Body of pancreas (tissue), 4 donors: ENCODE measurements around the gene CMIP.

Experiments
- POLR2A ChIP-seq, 3 donors: fragments of 450-650 bp; IDR thresholded peaks; one replicate each; pipeline ENCODE4 v1.6.1; 2016; ENCODE audit warnings: antibody characterized with exemption in 3 of 3, mild to moderate bottlenecking in 2 of 3
- TF ChIP-seq, protein P1 (sequence below), 7 experiments: fragments of 450-650 bp in 4 of 7; fragments of 200-600 bp in 3 of 7; sonication (generic) in 3 of 7; IDR thresholded peaks; one replicate each; pipeline ENCODE4 v1.5.1; 2016 to 2019; ENCODE audit warnings: antibody characterized with exemption in 7 of 7

DNA sequence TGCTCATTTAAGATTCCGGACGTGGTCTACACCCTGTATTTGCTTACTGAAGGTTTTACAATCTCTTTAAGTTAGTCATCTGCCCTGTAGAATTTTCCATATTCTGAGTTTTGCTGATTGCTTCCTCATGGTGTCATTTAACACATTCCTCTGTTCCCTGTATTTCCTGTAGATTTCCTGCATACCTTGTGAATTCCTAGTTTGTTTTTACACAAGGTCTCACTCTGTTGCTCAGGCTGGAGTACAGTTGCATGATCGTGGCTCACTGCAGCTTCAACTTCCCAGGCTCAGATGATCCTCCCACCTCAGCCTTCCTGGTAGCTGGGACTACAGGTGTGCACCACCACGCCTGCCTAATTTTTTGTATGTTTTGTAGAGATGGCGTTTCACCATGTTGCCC is 66.8 kb downstream of the CMIP start:
- TF ChIP-seq, protein P1, sequence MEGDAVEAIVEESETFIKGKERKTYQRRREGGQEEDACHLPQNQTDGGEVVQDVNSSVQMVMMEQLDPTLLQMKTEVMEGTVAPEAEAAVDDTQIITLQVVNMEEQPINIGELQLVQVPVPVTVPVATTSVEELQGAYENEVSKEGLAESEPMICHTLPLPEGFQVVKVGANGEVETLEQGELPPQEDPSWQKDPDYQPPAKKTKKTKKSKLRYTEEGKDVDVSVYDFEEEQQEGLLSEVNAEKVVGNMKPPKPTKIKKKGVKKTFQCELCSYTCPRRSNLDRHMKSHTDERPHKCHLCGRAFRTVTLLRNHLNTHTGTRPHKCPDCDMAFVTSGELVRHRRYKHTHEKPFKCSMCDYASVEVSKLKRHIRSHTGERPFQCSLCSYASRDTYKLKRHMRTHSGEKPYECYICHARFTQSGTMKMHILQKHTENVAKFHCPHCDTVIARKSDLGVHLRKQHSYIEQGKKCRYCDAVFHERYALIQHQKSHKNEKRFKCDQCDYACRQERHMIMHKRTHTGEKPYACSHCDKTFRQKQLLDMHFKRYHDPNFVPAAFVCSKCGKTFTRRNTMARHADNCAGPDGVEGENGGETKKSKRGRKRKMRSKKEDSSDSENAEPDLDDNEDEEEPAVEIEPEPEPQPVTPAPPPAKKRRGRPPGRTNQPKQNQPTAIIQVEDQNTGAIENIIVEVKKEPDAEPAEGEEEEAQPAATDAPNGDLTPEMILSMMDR (IDR thresholded peaks at IDR 0.05) = no peak
- TF ChIP-seq POLR2A (IDR thresholded peaks at IDR 0.05) = no peak
